Gastrocnemius medialis (tissue), 4 donors: Measurements from ENCODE around the gene KRT8.

ENCODE experiments used
- POLR2A ChIP-seq, 2 donors: fragments of 450-650 bp; IDR thresholded peaks; one replicate each; pipeline ENCODE4 v1.6.1; 2017; ENCODE audit warnings: antibody characterized with exemption in 2 of 2, mild to moderate bottlenecking in 2 of 2, moderate library complexity in 2 of 2
- TF ChIP-seq, protein P1 (sequence below), 5 experiments: fragments of 450-650 bp in 3 of 5; fragments of 200-600 bp in 2 of 5; sonication (generic) in 2 of 5; IDR thresholded peaks in 4 of 5; conservative IDR thresholded peaks in 1 of 5; 1 replicate in 4 of 5; 2 replicates in 1 of 5; pipeline ENCODE4 v1.5.1; 2016 to 2019; ENCODE audit warnings: antibody characterized with exemption in 5 of 5, mild to moderate bottlenecking in 3 of 5, moderate library complexity in 3 of 5

DNA sequence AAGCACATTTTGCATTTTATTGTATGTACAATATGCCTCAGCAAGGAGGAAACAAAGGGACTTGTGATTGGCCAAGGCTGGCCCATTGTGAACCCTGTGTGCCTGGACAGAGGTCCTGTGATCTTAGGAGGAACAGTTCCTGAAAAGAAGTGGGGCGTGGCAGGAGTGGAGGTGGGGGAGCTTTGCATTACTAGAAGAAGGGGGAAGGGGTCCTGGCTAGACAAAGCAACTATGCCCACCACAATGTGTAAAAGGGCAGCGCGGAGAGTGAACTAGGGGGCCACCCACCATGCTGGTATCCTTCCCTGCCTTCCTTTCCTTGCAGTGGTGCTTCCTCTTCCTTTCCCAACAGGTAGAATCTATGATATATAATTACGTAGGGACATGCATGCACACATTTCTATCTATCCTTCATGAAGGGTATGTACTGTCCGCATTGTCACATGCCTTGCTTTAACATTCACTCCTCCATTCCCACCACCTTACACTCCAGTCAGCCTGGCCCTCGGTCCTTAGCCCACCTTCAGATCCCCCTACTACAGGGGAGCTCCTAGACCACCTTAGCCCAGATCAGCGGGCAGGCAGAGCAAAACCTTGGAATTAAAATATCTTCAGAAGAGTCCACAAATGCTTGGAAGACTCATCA is 12.5 kb downstream of the KRT8 start:
- no peak for TF ChIP-seq POLR2A (IDR thresholded peaks at IDR 0.05)
- TF ChIP-seq, protein P1, sequence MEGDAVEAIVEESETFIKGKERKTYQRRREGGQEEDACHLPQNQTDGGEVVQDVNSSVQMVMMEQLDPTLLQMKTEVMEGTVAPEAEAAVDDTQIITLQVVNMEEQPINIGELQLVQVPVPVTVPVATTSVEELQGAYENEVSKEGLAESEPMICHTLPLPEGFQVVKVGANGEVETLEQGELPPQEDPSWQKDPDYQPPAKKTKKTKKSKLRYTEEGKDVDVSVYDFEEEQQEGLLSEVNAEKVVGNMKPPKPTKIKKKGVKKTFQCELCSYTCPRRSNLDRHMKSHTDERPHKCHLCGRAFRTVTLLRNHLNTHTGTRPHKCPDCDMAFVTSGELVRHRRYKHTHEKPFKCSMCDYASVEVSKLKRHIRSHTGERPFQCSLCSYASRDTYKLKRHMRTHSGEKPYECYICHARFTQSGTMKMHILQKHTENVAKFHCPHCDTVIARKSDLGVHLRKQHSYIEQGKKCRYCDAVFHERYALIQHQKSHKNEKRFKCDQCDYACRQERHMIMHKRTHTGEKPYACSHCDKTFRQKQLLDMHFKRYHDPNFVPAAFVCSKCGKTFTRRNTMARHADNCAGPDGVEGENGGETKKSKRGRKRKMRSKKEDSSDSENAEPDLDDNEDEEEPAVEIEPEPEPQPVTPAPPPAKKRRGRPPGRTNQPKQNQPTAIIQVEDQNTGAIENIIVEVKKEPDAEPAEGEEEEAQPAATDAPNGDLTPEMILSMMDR (IDR thresholded peaks at IDR 0.05 in 4 of 5, conservative IDR thresholded peaks at IDR 0.05 in 1 of 5), result no peak
